WTC11 (cell line): ENCODE data around the gene WDR76. TPM values are rescaled to one million over a fixed set of nuclear protein-coding genes. Genes with fewer than 3 reads are reported as not detected.

Experiments used
- ATAC-seq: fragments of 200-7000 bp; cut with Tn5 transposase; 2 replicates; pipeline ENCODE4 v1.10.0; 2021; ENCODE audit warnings: mild to moderate bottlenecking, moderate library complexity
- CTCF ChIA-PET: fragments of 300-600 bp; sonication (Branson Sonifier 250); formaldehyde crosslinking; loops from one replicate; lab custom pipeline; 2021; ENCODE audit warnings: antibody characterized with exemption; lab: Charles Lee
- POLR2A ChIA-PET: fragments of 350-600 bp; sonication (Branson Sonifier 250); formaldehyde crosslinking; loops from one replicate; lab custom pipeline; 2021; ENCODE audit warnings: antibody characterized with exemption; lab: Charles Lee
- DNase-seq: peaks from one replicate; pipeline ENCODE4 v3.0.0; 2021; ENCODE audit warnings: low spot score
- H3K27ac Mint-ChIP-seq: 2 replicates; pipeline ENCODE4 v1.8.0; 2021; ENCODE audit warnings: mixed read lengths
- H3K27me3 Mint-ChIP-seq: 2 replicates; pipeline ENCODE4 v1.8.0; 2021; ENCODE audit warnings: low read depth, mild to moderate bottlenecking, moderate library complexity, mixed read lengths
- H3K36me3 Mint-ChIP-seq: 2 replicates; pipeline ENCODE4 v1.8.0; 2021; ENCODE audit warnings: mixed read lengths
- H3K4me1 Mint-ChIP-seq: 2 replicates; pipeline ENCODE4 v1.8.0; 2022; ENCODE audit warnings: mixed read lengths
- H3K4me3 Mint-ChIP-seq: 2 replicates; pipeline ENCODE4 v1.8.0; 2021; ENCODE audit warnings: mild to moderate bottlenecking, moderate library complexity, mixed read lengths
- H3K9me3 Mint-ChIP-seq: 2 replicates; pipeline ENCODE4 v1.8.0; 2021; ENCODE audit warnings: mixed read lengths
- AFF4 ChIP-seq: sonication (generic); formaldehyde crosslinking; IDR thresholded peaks from 2 replicates; pipeline ENCODE4 v1.8.1; 2023; ENCODE audit warnings: mild to moderate bottlenecking, missing genetic modification reagents, borderline replicate concordance
- ARID4B ChIP-seq: sonication (generic); formaldehyde crosslinking; IDR thresholded peaks from 2 replicates; pipeline ENCODE4 v1.8.0; 2023; ENCODE audit warnings: missing genetic modification reagents, mild to moderate bottlenecking, borderline replicate concordance
- ATF2 ChIP-seq: sonication (generic); formaldehyde crosslinking; IDR thresholded peaks from 2 replicates; pipeline ENCODE4 v1.8.1; 2022; ENCODE audit warnings: low read depth, missing genetic modification reagents, borderline replicate concordance
- E2F5 ChIP-seq: sonication (generic); formaldehyde crosslinking; IDR thresholded peaks from 2 replicates; pipeline ENCODE4 v1.8.1; 2022; ENCODE audit warnings: mild to moderate bottlenecking, moderate library complexity, missing genetic modification reagents
- GABPB1 ChIP-seq: sonication (generic); formaldehyde crosslinking; IDR thresholded peaks from 2 replicates; pipeline ENCODE4 v1.8.1; 2023; ENCODE audit warnings: mild to moderate bottlenecking, missing genetic modification reagents
- HMGXB4 ChIP-seq: sonication (generic); formaldehyde crosslinking; IDR thresholded peaks from 2 replicates; pipeline ENCODE4 v1.8.1; 2023; ENCODE audit warnings: mild to moderate bottlenecking, moderate library complexity, missing genetic modification reagents
- NFATC4 ChIP-seq: fragments of 250-450 bp; sonication (Bioruptor Pico); IDR thresholded peaks from 2 replicates; pipeline ENCODE4 v1.9.0; 2021; ENCODE audit warnings: mild to moderate bottlenecking
- NR2C2 ChIP-seq: sonication (generic); formaldehyde crosslinking; IDR thresholded peaks from 2 replicates; pipeline ENCODE4 v1.8.0; 2022; ENCODE audit warnings: mild to moderate bottlenecking, missing genetic modification reagents
- PRRX2 ChIP-seq: fragments of 250-450 bp; sonication (Bioruptor Pico); IDR thresholded peaks from 2 replicates; pipeline ENCODE4 v1.8.0; 2021; ENCODE audit warnings: mild to moderate bottlenecking
- SP1 ChIP-seq: sonication (generic); formaldehyde crosslinking; conservative IDR thresholded peaks from 2 replicates; pipeline ENCODE4 v1.8.1; 2022; ENCODE audit warnings: missing genetic modification reagents
- TCF7 ChIP-seq: sonication (generic); formaldehyde crosslinking; IDR thresholded peaks from 2 replicates; pipeline ENCODE4 v1.8.0; 2022; ENCODE audit warnings: mild to moderate bottlenecking, low read depth, missing genetic modification reagents, moderate library complexity
- ZNF138 ChIP-seq: sonication (generic); formaldehyde crosslinking; conservative IDR thresholded peaks from 2 replicates; pipeline ENCODE4 v1.8.1; 2022; ENCODE audit warnings: mild to moderate bottlenecking, moderate library complexity, missing genetic modification reagents
- ZNF512 ChIP-seq: sonication (generic); formaldehyde crosslinking; IDR thresholded peaks from 2 replicates; pipeline ENCODE4 v1.8.1; 2022; ENCODE audit warnings: missing genetic modification reagents, borderline replicate concordance
- ZNF532 ChIP-seq: fragments of 250-450 bp; sonication (Bioruptor Pico); IDR thresholded peaks from 2 replicates; pipeline ENCODE4 v1.9.0; 2021; ENCODE audit warnings: mild to moderate bottlenecking, borderline replicate concordance
- total RNA-seq: library from RNA; stranded (reverse); gene quantifications from 3 replicates; pipeline ENCODE4 v1.2.3, GENCODE V29; 2021

The WDR76 gene
- total RNA-seq, 1 experiment from 2014 or later = 16.2 TPM

- TF ChIP-seq AFF4 (CRISPR knock-in tag) = no peak
- TF ChIP-seq ZNF138 (CRISPR knock-in tag) = no peak
- TF ChIP-seq ZNF532 (CRISPR knock-in tag) = no peak
- no peak for TF ChIP-seq PRRX2 (CRISPR knock-in tag)
- TF ChIP-seq GABPB1 (CRISPR knock-in tag) = no peak
- TF ChIP-seq, all 79 proteins: peak for 0
Measured at GRCh38 chr15:43913941-43914340, 87.1 kb downstream of the WDR76 start (continued).

- CTCF ChIA-PET = interaction anchor here (1.0 to 2.7 kb wide), 3 partner anchors 12 to 23 kb away, joined by 3 to 7 read pairs (median 4); no protein-coding TSS in a partner anchor
- no peak for DNase-seq
- no peak overlapping the region; the same call in 1 of the 2 replicates for H3K27ac Mint-ChIP-seq
- H3K27me3 Mint-ChIP-seq = no peaks in the 10 kb centered on the region; the same call in 1 of the 2 replicates
- peaks cover 26% of the 10 kb centered on the region for H3K4me1 Mint-ChIP-seq
- H3K4me3 Mint-ChIP-seq = no peak overlapping the region
- POLR2A ChIA-PET = no interaction called here
- no peaks in the 10 kb centered on the region for H3K9me3 Mint-ChIP-seq
- ATAC-seq = no peak
- H3K36me3 Mint-ChIP-seq = peaks cover 19% of the 10 kb centered on the region
- TF ChIP-seq ZNF512 (CRISPR knock-in tag) (no peak), HMGXB4 (CRISPR knock-in tag) (no peak), NFATC4 (CRISPR knock-in tag) (no peak), NR2C2 (CRISPR knock-in tag) (no peak), ARID4B (CRISPR knock-in tag) (no peak), ATF2 (CRISPR knock-in tag) (no peak), E2F5 (CRISPR knock-in tag) (no peak), SP1 (no peak), TCF7 (no peak)
Measured at GRCh38 chr15:43915631-43916325, 89.0 kb downstream of the WDR76 start.
